K562 (cell line): ENCODE results near the gene COL6A1. TPM values are rescaled to one million over a fixed set of nuclear protein-coding genes. Genes with fewer than 3 reads are reported as not detected.

Experiments
- ATAC-seq: fragments of 200-7000 bp; cut with Tn5 transposase; 3 replicates; pipeline ENCODE4 v1.9.1; 2020; ENCODE audit warnings: moderate library complexity
- BruUV-seq: library from RNA; stranded (reverse); fragments of 400-500 nt; replicated peaks from 2 replicates; lab custom pipeline; 2021; lab: Mats Ljungman, UMichigan
- CTCF ChIA-PET: fragments of 300-600 bp; formaldehyde crosslinking; extraction: SDS; loops from one replicate; lab custom pipeline; 2021; ENCODE audit warnings: low intra/inter-chr PET ratio; lab: Yijun Ruan, JAX
- POLR2A ChIA-PET: fragments of 300-600, 350-650 bp; sonication (Branson Sonifier 250); formaldehyde crosslinking; extraction: SDS; loops from one replicate; lab custom pipeline; 2021; ENCODE audit warnings: antibody characterized with exemption, inconsistent platforms; lab: Yijun Ruan, JAX
- DNase-seq, 4 experiments: peaks; one replicate each; pipeline versions ENCODE4 v3.0.0 to v3.0.0-alpha.2; 2011 to 2018; ENCODE audit warnings: low spot score in 3 of 4, mixed read lengths in 3 of 4; ENCODE audit errors: extremely low read depth in 1 of 4
- FAIRE-seq: peaks from 2 replicates; lab custom pipeline; 2011; peaks lifted over from hg19 to GRCh38; lab: Jason Lieb, UNC
- H2AFZ ChIP-seq: 2 replicates; pipeline ENCODE4 v1.6.0; 2011; ENCODE audit warnings: low read depth, low read length, control low read depth, inconsistent platforms
- H3K27ac ChIP-seq: fragments of 200-600 bp; 3 replicates; pipeline ENCODE4 v1.8.0; 2011; ENCODE audit warnings: low read depth, mild to moderate bottlenecking, control low read depth, inconsistent platforms, low read length, moderate library complexity, mixed read lengths; ENCODE audit errors: extremely low read depth
- H3K27me3 ChIP-seq, 2 experiments: fragments of 300-600 bp in 1 of 2; 2 replicates in 1 of 2; 3 replicates in 1 of 2; pipeline versions ENCODE4 v1.6.0 to v1.8.0; 2011; ENCODE audit warnings: inconsistent platforms in 2 of 2, low read length in 2 of 2, mild to moderate bottlenecking in 1 of 2, mixed read lengths in 1 of 2, moderate library complexity in 1 of 2; ENCODE audit not compliant: control insufficient read depth in 2 of 2, insufficient read depth in 2 of 2
- H3K36me3 ChIP-seq: fragments of 300-600 bp; 3 replicates; pipeline ENCODE4 v1.8.0; 2011; ENCODE audit warnings: mild to moderate bottlenecking, low read length, inconsistent platforms; ENCODE audit not compliant: control insufficient read depth, insufficient read depth
- H3K4me1 ChIP-seq, 2 experiments: fragments of 200-600 bp in 1 of 2; replicated peaks in 1 of 2; 2 replicates in 1 of 2; 3 replicates in 1 of 2; pipeline versions ENCODE4 v1.5.1 to v1.8.0; 2011; ENCODE audit warnings: inconsistent platforms in 2 of 2, low read length in 2 of 2, mild to moderate bottlenecking in 1 of 2, mixed read lengths in 1 of 2, moderate library complexity in 1 of 2; ENCODE audit not compliant: control insufficient read depth in 2 of 2, insufficient read depth in 2 of 2
- H3K4me2 ChIP-seq: 2 replicates; pipeline ENCODE4 v1.6.1; 2011; ENCODE audit warnings: low read length, control low read depth, inconsistent platforms, mixed read lengths; ENCODE audit not compliant: insufficient read depth
- H3K4me3 ChIP-seq: fragments of 200-600 bp; sonication (generic), shearing (Covaris generic); 2 replicates; pipeline ENCODE4 v1.5.1; 2016; ENCODE audit warnings: control low read depth, inconsistent platforms
- H3K79me2 ChIP-seq: fragments of 200-600 bp; 3 replicates; pipeline ENCODE4 v1.8.0; 2011; ENCODE audit warnings: low read length, inconsistent platforms; ENCODE audit not compliant: control insufficient read depth, insufficient read depth
- H3K9ac ChIP-seq, 2 experiments: 2 replicates each; pipeline versions ENCODE4 v1.6.0 to v1.6.1; 2011; ENCODE audit warnings: low read depth in 2 of 2, low read length in 2 of 2, control low read depth in 1 of 2, inconsistent platforms in 1 of 2, mild to moderate bottlenecking in 1 of 2, mixed read lengths in 1 of 2; ENCODE audit not compliant: insufficient read depth in 1 of 2
- H3K9me1 ChIP-seq: one replicate; pipeline ENCODE4 v1.6.0; 2011; ENCODE audit warnings: inconsistent platforms, mild to moderate bottlenecking, low read length, moderate library complexity; ENCODE audit not compliant: control insufficient read depth, insufficient read depth
- H3K9me3 ChIP-seq: replicated peaks from 2 replicates; pipeline ENCODE4 v1.5.1; 2011; ENCODE audit warnings: low read depth, low read length, inconsistent platforms; ENCODE audit not compliant: control insufficient read depth, insufficient read depth
- H4K20me1 ChIP-seq: replicated peaks from 2 replicates; pipeline ENCODE4 v1.6.1; 2011; ENCODE audit warnings: low read length, inconsistent platforms, mixed read lengths; ENCODE audit not compliant: control insufficient read depth, insufficient read depth
- ADNP ChIP-seq: fragments of 200-800 bp; sonication (Bioruptor generic); IDR thresholded peaks from 2 replicates; pipeline ENCODE4 v1.6.1; 2016; ENCODE audit warnings: missing genetic modification characterization, missing compliant biosample characterization
- BCOR ChIP-seq: fragments of 450-650 bp; IDR thresholded peaks from 2 replicates; pipeline ENCODE4 v1.6.1; 2016
- KDM1A ChIP-seq, 2 experiments: fragments of 450-650 bp; IDR thresholded peaks; 2 replicates each; pipeline ENCODE4 v1.6.1; 2016; ENCODE audit warnings: mild to moderate bottlenecking in 2 of 2
- MIER1 ChIP-seq: fragments of 450-650 bp; IDR thresholded peaks from 2 replicates; pipeline ENCODE4 v1.6.1; 2016; ENCODE audit warnings: antibody characterized with exemption, mild to moderate bottlenecking, low read depth
- MNT ChIP-seq, 2 experiments: fragments of 450-650 bp; conservative IDR thresholded peaks; 2 replicates each; pipeline ENCODE4 v1.6.1; 2017; ENCODE audit warnings: mild to moderate bottlenecking in 2 of 2, moderate library complexity in 2 of 2
- MYNN ChIP-seq, 2 experiments: sonication (generic); formaldehyde crosslinking in 1 of 2; IDR thresholded peaks; 2 replicates each; pipeline versions ENCODE4 v1.5.0 to v1.6.1; 2016 to 2020; ENCODE audit warnings: antibody characterized with exemption in 1 of 2, missing genetic modification reagents in 1 of 2
- ZNF512 ChIP-seq: IDR thresholded peaks from 2 replicates; pipeline ENCODE4 v1.6.1; 2016; ENCODE audit warnings: missing genetic modification characterization, missing compliant biosample characterization
- ZNF561 ChIP-seq: fragments of 450-650 bp; formaldehyde crosslinking; conservative IDR thresholded peaks from 2 replicates; pipeline ENCODE4 v1.4.0; 2020; ENCODE audit warnings: mild to moderate bottlenecking, moderate library complexity
- in situ Hi-C: fragments of 300-500 bp; cut with MboI; formaldehyde crosslinking; loops from 4 replicates; pipeline ENCODE4 v1.15.0; 2018; ENCODE audit warnings: inconsistent platforms, mixed read lengths
- intact Hi-C: fragments of 100-400 bp; cut with micrococcal nuclease; formaldehyde crosslinking; loops from 2 replicates; pipeline ENCODE4 v1.14.2; 2022
- polyA plus RNA-seq, 8 experiments: library from polyadenylated mRNA; depleted of rRNA in 4 of 8; stranded (reverse) in 5 of 8; unstranded in 3 of 8; fragments of >200 nt; fragmentation: Nextera tagmentation in 2 of 8; fragmentation: Illumina TruSeq in 1 of 8; extraction: Ambion mirVana in 2 of 8; extraction: Trizol in 1 of 8; gene quantifications; 2 replicates each; pipeline versions ENCODE4 v1.2.1 to v1.2.3, GENCODE V29; 2011 to 2014; ENCODE audit warnings: inconsistent platforms in 1 of 8, missing spikeins in 1 of 8
- total RNA-seq, 7 experiments: library from RNA; depleted of rRNA in 6 of 7; stranded (reverse); fragments of >200 nt in 6 of 7; fragmentation: Illumina TruSeq in 2 of 7; extraction: Trizol in 2 of 7; gene quantifications; 2 replicates each; pipeline versions ENCODE4 v1.2.1 to v1.2.3, GENCODE V29; 2011 to 2021; ENCODE audit warnings: low replicate concordance in 1 of 7

The COL6A1 gene
- total and polyA plus RNA-seq, 9 of the 15 experiments (the other 6 are each of a cell fraction or from before 2014, with no cell fraction given) = 0.07 to 1.3 (median 0.14) TPM; not detected in 3

- H3K9me1 ChIP-seq = peaks cover 2% of the 10 kb centered on the region
- no TSS peak for BruUV-seq
- POLR2A ChIA-PET = interaction anchor here (2.1 kb wide), 1 partner anchor 14 kb away, joined by 5 read pairs; no protein-coding TSS in a partner anchor
- TF ChIP-seq KDM1A (IDR thresholded peaks at IDR 0.05) = 0 out of 4 replicates have a peak, but pooled peaks of 1 of the 2 experiments have one; percentile 26
- TF ChIP-seq BCOR = peak; percentile 72
- peak in 1 of 2 experiments; percentile 5; a peak in 1 of 4 replicates for TF ChIP-seq MNT (conservative IDR thresholded peaks at IDR 0.05)
- peak; percentile 57 for TF ChIP-seq ZNF512 (tag)
- TF ChIP-seq ZNF561 (CRISPR knock-in tag) = no peak
- TF ChIP-seq MYNN (IDR thresholded peaks at IDR 0.05) = no peak
- no peak for TF ChIP-seq MYNN (CRISPR knock-in tag; IDR thresholded peaks at IDR 0.05)
- 0 out of 2 replicates have a peak, but pooled peaks have one; percentile 15 for TF ChIP-seq MIER1
- peak; percentile 60; the same call in 1 of the 2 replicates for TF ChIP-seq ADNP
- TF ChIP-seq, all 486 proteins: peak for 6
- H4K20me1 ChIP-seq = no peaks in the 10 kb centered on the region; the same call in 1 of the 2 replicates
- intact Hi-C loops = no loop called here
- peaks cover 14 to 47% of the 10 kb centered on the region in 2 experiments; a peak in 4 of 5 replicates for H3K27me3 ChIP-seq
- FAIRE-seq (peak; percentile 11), ATAC-seq (no peak), DNase-seq (no peak)
- no peaks in the 10 kb centered on the region; the same call in 1 of the 2 replicates for H3K9me3 ChIP-seq
- CTCF ChIA-PET = no interaction called here
- no peaks in the 10 kb centered on the region for H3K79me2 ChIP-seq
- H3K36me3 ChIP-seq = no peaks in the 10 kb centered on the region
- H2AFZ ChIP-seq = peak overlapping the region; percentile 81
- peaks cover 6 to 46% of the 10 kb centered on the region in 2 experiments; a peak in 4 of 5 replicates for H3K4me1 ChIP-seq
- peak overlapping the region; percentile 26 to 83; a peak in 3 of 4 replicates for H3K9ac ChIP-seq
- peak overlapping the region; percentile 76; the same call in 1 of the 2 replicates for H3K4me2 ChIP-seq
- H3K27ac ChIP-seq = peak overlapping the region; percentile 7; the same call in 1 of the 3 replicates
- no peak overlapping the region; the same call in 1 of the 2 replicates for H3K4me3 ChIP-seq
- in situ Hi-C loops = no loop called here
Measured at GRCh38 chr21:45980697-45981096, 873 bp upstream of the COL6A1 start.
